ENCODE results near the gene MGAT5.

- TF ChIP-seq EZH2 (IDR thresholded peaks at IDR 0.05) (no peak), EZH2phosphoT487 (IDR thresholded peaks at IDR 0.05) (no peak)
- TF ChIP-seq, protein P1, sequence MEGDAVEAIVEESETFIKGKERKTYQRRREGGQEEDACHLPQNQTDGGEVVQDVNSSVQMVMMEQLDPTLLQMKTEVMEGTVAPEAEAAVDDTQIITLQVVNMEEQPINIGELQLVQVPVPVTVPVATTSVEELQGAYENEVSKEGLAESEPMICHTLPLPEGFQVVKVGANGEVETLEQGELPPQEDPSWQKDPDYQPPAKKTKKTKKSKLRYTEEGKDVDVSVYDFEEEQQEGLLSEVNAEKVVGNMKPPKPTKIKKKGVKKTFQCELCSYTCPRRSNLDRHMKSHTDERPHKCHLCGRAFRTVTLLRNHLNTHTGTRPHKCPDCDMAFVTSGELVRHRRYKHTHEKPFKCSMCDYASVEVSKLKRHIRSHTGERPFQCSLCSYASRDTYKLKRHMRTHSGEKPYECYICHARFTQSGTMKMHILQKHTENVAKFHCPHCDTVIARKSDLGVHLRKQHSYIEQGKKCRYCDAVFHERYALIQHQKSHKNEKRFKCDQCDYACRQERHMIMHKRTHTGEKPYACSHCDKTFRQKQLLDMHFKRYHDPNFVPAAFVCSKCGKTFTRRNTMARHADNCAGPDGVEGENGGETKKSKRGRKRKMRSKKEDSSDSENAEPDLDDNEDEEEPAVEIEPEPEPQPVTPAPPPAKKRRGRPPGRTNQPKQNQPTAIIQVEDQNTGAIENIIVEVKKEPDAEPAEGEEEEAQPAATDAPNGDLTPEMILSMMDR (IDR thresholded peaks at IDR 0.05) = no peak
Observed at GRCh38 chr2:134416637-134417036, 162.8 kb downstream of the MGAT5 start.
